Transverse colon (tissue), 4 donors: ENCODE data around the gene CYP4F11. TPM values are rescaled to one million over a fixed set of nuclear protein-coding genes. Genes with fewer than 3 reads are reported as not detected.
"Not testable (repeated sequence)": the region's sequence is repeated elsewhere in the genome, so short reads cannot be mapped to it uniquely, and the experiment has no call there.

Source experiments
- DNase-seq: peaks from one replicate; pipeline ENCODE4 v3.0.0-alpha.2; 2019
- H3K27ac ChIP-seq, 4 donors: fragments of 200-600 bp; sonication (generic); 2 replicates each; pipeline ENCODE4 v1.5.1; 2016 to 2018; ENCODE audit warnings: inconsistent platforms in 4 of 4
- H3K27me3 ChIP-seq: fragments of 200-600 bp; sonication (generic); 2 replicates; pipeline ENCODE4 v1.5.1; 2017; ENCODE audit warnings: inconsistent platforms
- H3K36me3 ChIP-seq, 4 donors: fragments of 200-600 bp; sonication (generic); 2 replicates each; pipeline ENCODE4 v1.5.1; 2017 to 2019; ENCODE audit warnings: inconsistent platforms in 4 of 4
- H3K4me1 ChIP-seq, 4 donors: fragments of 200-600 bp; sonication (generic); 2 replicates each; pipeline ENCODE4 v1.5.1; 2017 to 2020; ENCODE audit warnings: inconsistent platforms in 4 of 4
- H3K4me3 ChIP-seq, 4 donors: fragments of 200-600 bp; sonication (generic); 1 replicate in 1 of 4; 2 replicates in 3 of 4; pipeline versions ENCODE4 v1.5.1 to v1.6.1; 2017 to 2019; ENCODE audit warnings: inconsistent platforms in 4 of 4
- H3K9me3 ChIP-seq, 2 donors: fragments of 200-600 bp; sonication (generic); 2 replicates each; pipeline ENCODE4 v1.5.1; 2017 to 2019; ENCODE audit warnings: inconsistent platforms in 2 of 2
- CTCF ChIP-seq, 5 experiments: fragments of 200-600 bp in 3 of 5; fragments of 450-650 bp in 2 of 5; sonication (generic) in 3 of 5; IDR thresholded peaks; 1 replicate in 2 of 5; 2 replicates in 3 of 5; pipeline ENCODE4 v1.5.1; 2016 to 2017; ENCODE audit warnings: antibody characterized with exemption in 5 of 5, inconsistent platforms in 3 of 5, mild to moderate bottlenecking in 2 of 5, moderate library complexity in 1 of 5
- EP300 ChIP-seq: sonication (generic); formaldehyde crosslinking; IDR thresholded peaks from one replicate; pipeline ENCODE4 v1.6.1; 2017; ENCODE audit warnings: antibody characterized with exemption, low read depth
- POLR2A ChIP-seq: fragments of 450-650 bp; IDR thresholded peaks from one replicate; pipeline ENCODE4 v1.6.1; 2016; ENCODE audit warnings: antibody characterized with exemption, mild to moderate bottlenecking, moderate library complexity
- POLR2AphosphoS5 ChIP-seq, 3 donors: sonication (generic); formaldehyde crosslinking; IDR thresholded peaks; one replicate each; pipeline ENCODE4 v1.6.1; 2016; ENCODE audit warnings: antibody characterized with exemption in 3 of 3
- WGBS, 2 donors: methylation state at CpG; one replicate each; pipeline ENCODE4 v1.1.5; 2018; ENCODE audit warnings: low coverage in 1 of 2; 5-methylcytosine and 5-hydroxymethylcytosine counted together
- in situ Hi-C, 4 donors: fragments of 200-750 bp; cut with MboI; loops; one replicate each; pipeline versions ENCODE4 v1.15.0 to v1.15.1; 2017; ENCODE audit warnings: low sequenced_read_pairs in 3 of 4, low pct_ligation_motif_present in 1 of 4, low pct_unique_long_range_greater_than_20kb in 1 of 4
- intact Hi-C: fragments of 100-400 bp; cut with DNase I; formaldehyde crosslinking; loops from one replicate; pipeline ENCODE4 v1.15.1; 2023; ENCODE audit warnings: low total_unique reads
- total RNA-seq, 4 donors: library from RNA; depleted of rRNA; stranded (reverse); fragments of >200 nt; gene quantifications; one replicate each; pipeline ENCODE4 v1.1.0, GENCODE V29; 2016

Gene CYP4F11
- total RNA-seq, 4 donors from 2014 or later, result 7.5 to 17.6 (median 10.5) TPM; not detected in 1

- H3K4me3 ChIP-seq, result no peak overlapping the region
- peak; percentile 80 for DNase-seq
- in situ Hi-C loops, result no loop called here
- peaks cover 0 to 7% (median 3%) of the 10 kb centered on the region in 4 donors for H3K4me1 ChIP-seq
- H3K9me3 ChIP-seq, result no peaks in the 10 kb centered on the region
- intact Hi-C loops, result no loop called here
- no peaks in the 10 kb centered on the region for H3K36me3 ChIP-seq
- 31% methylated on average over 7 of the region's 7 CpGs; no CpG with 5 or more reads in 1 of the 2 donors for WGBS, 2 donors
- peaks cover 6% of the 10 kb centered on the region for H3K27me3 ChIP-seq
- TF ChIP-seq POLR2AphosphoS5 (IDR thresholded peaks at IDR 0.05), result peak in 1 of 3 donors; percentile 29
- TF ChIP-seq EP300, result no peak
- no peak for TF ChIP-seq POLR2A
- no peak for TF ChIP-seq CTCF (IDR thresholded peaks at IDR 0.05)
- H3K27ac ChIP-seq, result peak overlapping the region in 3 of 4 donors; percentile 25 to 41 (median 33)
These were observed 40.9 kb downstream of the CYP4F11 start for GRCh38 chr19:15893477-15893876.

DNA sequence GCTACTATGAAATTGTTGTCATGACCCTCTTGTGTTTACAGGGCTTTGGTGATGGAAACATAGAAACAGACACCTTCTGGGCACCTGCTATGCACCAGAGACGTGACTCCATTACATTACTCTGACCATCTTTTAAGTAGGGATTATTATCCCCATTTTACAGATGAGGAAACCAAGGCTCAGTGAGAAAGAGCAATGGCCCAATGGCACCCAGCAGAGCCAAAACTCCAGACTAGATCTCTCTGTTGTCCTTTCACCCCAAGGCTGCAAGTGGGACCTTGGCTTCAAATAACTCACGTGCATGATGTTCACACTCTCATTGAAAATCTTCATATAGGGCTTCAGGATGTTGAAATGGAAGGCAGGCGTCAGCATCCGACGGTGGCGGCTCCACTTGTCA lies 42.3 kb downstream of the CYP4F11 start:
- no peak for TF ChIP-seq EP300
- no peak for TF ChIP-seq POLR2A
- TF ChIP-seq CTCF (IDR thresholded peaks at IDR 0.05), result no peak
- no peak for TF ChIP-seq POLR2AphosphoS5 (IDR thresholded peaks at IDR 0.05)
- H3K4me3 ChIP-seq, result no peak overlapping the region
- WGBS, 2 donors, result 84% methylated on average over 6 of the region's 6 CpGs; no CpG with 5 or more reads in 1 of the 2 donors
- no peak overlapping the region for H3K27ac ChIP-seq
- in situ Hi-C loops, result no loop called here
- no peaks in the 10 kb centered on the region for H3K9me3 ChIP-seq
- no peaks in the 10 kb centered on the region for H3K27me3 ChIP-seq
- H3K36me3 ChIP-seq, result no peaks in the 10 kb centered on the region
- peaks cover 0 to 4% (median 1%) of the 10 kb centered on the region in 4 donors for H3K4me1 ChIP-seq
- intact Hi-C loops, result no loop called here
- DNase-seq, result no peak

DNA sequence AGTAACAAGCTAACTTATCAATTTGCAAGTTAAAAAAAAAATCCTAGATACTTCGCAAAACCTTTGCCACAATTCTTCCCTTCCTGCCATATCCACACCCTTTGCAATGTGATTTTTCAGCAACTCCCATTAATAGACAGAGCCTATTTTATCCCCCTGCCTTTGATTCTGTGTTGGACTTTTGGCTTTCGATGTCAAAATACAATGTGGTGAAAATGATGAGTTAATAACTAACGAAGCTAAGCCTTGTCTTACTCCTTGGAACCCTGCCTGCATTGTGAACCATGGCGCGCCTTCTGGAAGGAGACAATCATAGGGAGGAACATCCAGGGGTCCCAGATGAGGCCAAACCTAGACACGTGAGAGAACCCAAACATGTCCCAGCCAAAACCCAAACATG lies 42.9 kb downstream of the CYP4F11 start:
- in situ Hi-C loops, result no loop called here
- WGBS, 2 donors, result 73 to 78% methylated on average over 2 to 6 of the region's 6 CpGs
- Histone ChIP-seq H3K4me1 (peaks cover 0 to 4% (median 1%) of the 10 kb centered on the region in 4 donors), H3K36me3 (no peaks in the 10 kb centered on the region), H3K27me3 (no peaks in the 10 kb centered on the region), H3K27ac (no peak overlapping the region), H3K9me3 (no peaks in the 10 kb centered on the region), H3K4me3 (no peak overlapping the region)
- DNase-seq, result no peak
- intact Hi-C loops, result no loop called here
- TF ChIP-seq EP300, result no peak
- no peak for TF ChIP-seq CTCF (IDR thresholded peaks at IDR 0.05)
- no peak for TF ChIP-seq POLR2AphosphoS5 (IDR thresholded peaks at IDR 0.05)
- no peak for TF ChIP-seq POLR2A

DNA sequence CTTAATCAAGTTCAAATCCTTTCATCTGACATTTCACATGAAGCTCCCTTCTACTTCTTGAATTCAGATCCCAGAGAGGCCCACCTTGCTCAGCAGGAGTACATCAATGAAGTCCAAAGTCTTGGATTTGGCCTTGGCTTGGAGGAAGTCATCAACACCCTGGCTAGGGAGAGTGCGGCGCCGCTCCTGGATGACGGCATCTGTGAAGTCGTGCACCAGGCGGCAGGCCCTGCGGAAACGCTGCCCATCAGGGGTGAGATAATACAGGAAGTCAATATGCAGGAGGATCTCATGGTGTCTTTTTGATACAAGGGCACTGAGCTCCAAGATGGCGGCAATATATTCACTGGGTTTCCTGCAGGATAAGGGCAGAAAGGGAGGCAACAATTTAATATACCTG lies 45.0 kb downstream of the CYP4F11 start:
- H3K27me3 ChIP-seq, H3K36me3 ChIP-seq, H3K4me3 ChIP-seq, H3K27ac ChIP-seq, in situ Hi-C loops, H3K4me1 ChIP-seq, intact Hi-C loops, H3K9me3 ChIP-seq, DNase-seq: not testable (repeated sequence)
- WGBS, 2 donors, result 74% methylated on average over 3 of the region's 9 CpGs; no CpG with 5 or more reads in 1 of the 2 donors

- 75 to 100% methylated on average over 1 to 7 of the region's 7 CpGs for WGBS, 2 donors
- in situ Hi-C loops, result no loop called here
These were observed 48.4 kb downstream of the CYP4F11 start for GRCh38 chr19:15885919-15886318.

More at GRCh38 chr19:15885919-15886318, 48.4 kb downstream of the CYP4F11 start:
- TF ChIP-seq EP300 (no peak), POLR2AphosphoS5 (IDR thresholded peaks at IDR 0.05) (no peak), CTCF (IDR thresholded peaks at IDR 0.05) (no peak), POLR2A (no peak)
- Histone ChIP-seq H3K27ac (no peak overlapping the region), H3K9me3 (no peaks in the 10 kb centered on the region), H3K36me3 (no peaks in the 10 kb centered on the region), H3K27me3 (peaks cover 8% of the 10 kb centered on the region), H3K4me3 (no peak overlapping the region), H3K4me1 (no peaks in the 10 kb centered on the region)
- DNase-seq, result no peak
- intact Hi-C loops, result no loop called here
